HG03060 (cell line): ENCODE measurements around the gene SCARB1.

Experiments
- ATAC-seq: cut with Tn5 transposase; IDR thresholded peaks from one replicate; pipeline ENCODE4 v1.9.1; 2021; ENCODE audit warnings: low read depth, moderate number of reproducible peaks; ENCODE audit not compliant: unreplicated experiment

Gene SCARB1

DNA sequence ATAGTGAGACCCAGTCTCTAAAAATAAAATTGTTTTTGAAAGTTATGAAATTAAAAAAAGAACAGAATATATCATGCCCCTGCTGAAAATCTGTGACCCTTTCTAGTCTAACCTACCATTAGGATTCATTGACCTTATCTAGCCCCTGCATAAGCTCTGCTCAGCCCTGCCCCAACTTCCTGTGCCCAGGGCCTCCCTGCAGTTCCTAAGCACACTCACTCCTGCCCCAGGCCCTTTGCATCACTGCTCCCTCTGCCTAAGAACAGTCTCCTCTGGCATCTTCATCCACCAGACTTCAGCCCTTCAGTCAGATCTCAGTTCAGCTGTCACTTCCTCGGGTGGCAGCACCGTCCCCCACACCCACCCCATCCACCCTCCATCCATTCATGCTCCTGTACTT lies 55.4 kb downstream of the SCARB1 start:
- ATAC-seq: no peak

DNA sequence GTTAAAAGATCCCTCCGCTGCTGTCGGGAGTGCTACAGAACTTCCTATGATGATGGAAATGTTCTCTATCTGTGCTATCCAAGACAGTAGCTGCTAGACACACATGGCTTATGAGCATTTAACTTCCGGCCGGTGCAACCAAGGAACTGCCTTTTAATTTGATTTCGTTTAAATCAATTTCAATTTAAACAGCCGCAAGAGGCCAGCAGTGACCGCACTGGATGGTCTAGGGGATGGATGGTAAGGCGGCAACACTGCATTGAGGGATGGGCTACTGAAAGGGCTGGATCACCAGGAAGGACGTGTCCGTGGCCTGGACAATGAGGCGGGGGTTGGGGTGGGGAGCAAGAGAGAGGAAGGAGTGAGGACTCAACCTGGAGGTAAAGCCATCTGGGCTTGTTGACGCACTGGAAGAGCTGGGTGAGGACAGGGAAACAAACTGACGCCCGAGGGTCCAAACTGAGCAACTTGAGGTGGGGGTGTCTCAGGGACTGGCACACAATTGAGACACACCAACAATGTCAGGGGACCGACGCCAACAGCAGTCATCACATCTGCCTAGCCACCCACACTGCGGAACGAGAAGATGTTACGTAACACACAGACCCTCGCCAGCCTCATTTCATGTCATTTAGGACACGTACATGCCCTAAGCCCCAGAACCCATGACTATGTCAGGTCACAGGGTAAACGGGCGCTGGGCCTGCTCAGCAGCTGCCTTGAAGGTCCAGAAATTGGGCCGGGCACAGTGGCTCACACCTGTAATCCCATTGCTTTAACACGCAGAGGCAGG lies 57.6 kb downstream of the SCARB1 start:
- ATAC-seq: no peak

- ATAC-seq: no peak
Observed at GRCh38 chr12:124805050-124805449, 58.6 kb downstream of the SCARB1 start.

DNA sequence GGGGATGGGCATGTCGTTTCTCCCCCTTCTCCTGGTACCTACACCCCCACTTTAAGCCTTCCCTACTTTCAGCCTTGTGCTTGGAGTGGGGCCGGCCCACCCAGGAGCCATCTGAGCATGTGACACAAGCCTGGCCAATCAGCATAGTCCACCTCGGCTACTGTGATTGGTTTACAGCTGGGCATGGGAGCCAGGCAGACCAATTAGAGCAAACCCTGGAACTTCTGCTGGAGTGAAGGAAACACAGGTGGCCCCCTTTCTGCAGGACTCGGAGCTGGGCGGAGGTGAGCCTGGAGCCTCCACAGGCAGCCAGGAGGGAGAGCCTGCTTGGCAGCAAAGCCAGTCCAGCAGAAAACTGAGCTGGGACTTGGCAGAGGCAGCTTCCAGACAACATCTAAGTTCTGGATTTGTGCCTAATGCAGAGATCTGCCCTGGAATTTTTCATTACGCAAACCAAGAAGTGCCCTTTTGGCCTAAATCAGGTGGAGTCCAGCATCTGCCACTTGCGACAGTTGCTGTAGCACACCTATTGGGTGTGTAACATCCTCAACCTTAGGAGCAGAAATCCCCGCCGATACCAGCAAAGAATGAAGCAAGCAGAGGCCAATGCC lies 59.5 kb downstream of the SCARB1 start:
- no peak for ATAC-seq

- no peak for ATAC-seq
Observed at GRCh38 chr12:124802361-124802760, 61.3 kb downstream of the SCARB1 start.

- ATAC-seq: no peak
Observed at GRCh38 chr12:124800506-124800905, 63.2 kb downstream of the SCARB1 start.

DNA sequence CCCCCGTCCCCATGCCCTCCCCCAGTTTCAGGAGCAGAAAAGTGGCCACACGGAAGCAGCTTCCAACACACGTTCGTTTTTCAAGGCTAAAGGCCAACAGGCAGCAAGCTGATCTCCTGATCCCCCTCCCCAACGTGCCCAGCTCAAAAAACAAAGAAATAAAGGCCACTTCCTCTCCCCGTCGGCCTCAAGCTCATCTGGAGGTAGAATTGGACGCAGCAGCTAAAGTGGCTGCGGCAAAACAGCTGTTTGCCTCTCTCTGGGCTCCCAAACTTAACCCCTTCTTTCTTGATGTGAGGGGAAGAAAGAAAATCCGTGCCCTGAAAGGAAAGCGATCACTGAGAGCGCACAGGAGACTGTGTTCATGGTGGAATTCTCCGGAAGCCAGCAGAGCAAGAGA lies 66.3 kb downstream of the SCARB1 start:
- ATAC-seq: no peak

GRCh38 chr12:124796303-124796960 lies 67.2 kb downstream of the SCARB1 start:
- no peak for ATAC-seq

DNA sequence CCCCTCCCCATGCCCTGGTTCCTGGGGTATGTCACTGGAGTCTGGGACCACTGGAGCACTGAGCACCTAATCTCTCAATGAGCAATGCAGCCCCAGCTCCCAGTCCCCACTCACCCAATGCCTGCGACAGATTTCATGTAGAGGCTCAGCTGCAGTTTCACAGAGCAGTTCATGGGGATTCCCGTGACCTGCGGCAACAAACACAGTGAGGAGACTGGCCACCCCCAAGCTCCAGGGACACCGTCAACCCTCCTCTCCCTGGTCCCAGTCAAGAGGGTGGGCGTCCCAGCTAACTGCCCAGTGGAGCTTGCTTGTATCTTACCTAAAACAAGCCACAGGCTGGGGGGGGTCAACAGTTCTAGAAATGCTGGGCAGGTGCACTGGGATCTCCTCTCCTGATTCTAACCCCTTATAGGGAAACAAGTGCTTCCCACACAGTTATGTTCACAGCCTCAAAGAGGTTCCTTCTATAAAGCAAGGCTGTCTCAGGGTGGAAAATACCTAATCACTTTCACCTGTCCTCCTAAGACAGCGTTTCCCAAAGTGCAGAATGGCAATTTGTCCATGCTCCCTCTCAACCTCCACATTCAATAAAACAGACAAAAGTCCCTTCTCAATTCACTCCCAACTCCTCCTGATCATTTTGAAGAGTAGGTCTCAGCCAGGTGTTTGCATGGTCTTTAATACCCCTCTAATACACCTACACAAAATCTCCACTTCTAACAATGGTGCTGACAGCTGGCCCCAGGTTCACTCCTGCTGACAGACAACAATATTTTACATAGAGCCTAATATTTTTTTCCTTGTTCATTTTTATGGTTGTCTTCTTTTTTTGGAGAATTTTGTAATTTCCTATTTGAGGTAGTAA lies 68.3 kb downstream of the SCARB1 start:
- ATAC-seq: no peak

- ATAC-seq: no peak
Observed at GRCh38 chr12:124792961-124793441, 70.7 kb downstream of the SCARB1 start.

DNA sequence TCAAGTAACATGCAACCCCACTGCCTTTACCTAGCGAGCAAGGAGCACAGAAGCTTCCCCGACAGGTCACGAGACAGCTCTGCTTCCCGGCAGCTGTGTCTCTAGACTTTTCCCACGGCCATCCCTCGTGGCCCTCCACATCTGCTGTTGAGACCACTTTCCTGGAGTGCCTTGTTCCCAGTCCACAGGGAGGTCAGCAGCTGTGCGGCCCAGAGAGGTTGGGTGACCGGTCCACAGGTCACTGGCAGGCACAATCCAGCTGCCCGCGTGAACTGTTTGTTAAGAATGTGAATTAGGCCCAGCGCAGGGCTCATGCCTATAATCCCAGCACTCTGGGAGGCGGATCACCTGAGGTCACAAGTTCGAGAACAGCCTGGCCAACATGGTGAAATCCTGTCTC lies 71.5 kb downstream of the SCARB1 start:
- no peak for ATAC-seq

GRCh38 chr12:124790650-124791400 lies 72.8 kb downstream of the SCARB1 start:
- ATAC-seq: no peak

DNA sequence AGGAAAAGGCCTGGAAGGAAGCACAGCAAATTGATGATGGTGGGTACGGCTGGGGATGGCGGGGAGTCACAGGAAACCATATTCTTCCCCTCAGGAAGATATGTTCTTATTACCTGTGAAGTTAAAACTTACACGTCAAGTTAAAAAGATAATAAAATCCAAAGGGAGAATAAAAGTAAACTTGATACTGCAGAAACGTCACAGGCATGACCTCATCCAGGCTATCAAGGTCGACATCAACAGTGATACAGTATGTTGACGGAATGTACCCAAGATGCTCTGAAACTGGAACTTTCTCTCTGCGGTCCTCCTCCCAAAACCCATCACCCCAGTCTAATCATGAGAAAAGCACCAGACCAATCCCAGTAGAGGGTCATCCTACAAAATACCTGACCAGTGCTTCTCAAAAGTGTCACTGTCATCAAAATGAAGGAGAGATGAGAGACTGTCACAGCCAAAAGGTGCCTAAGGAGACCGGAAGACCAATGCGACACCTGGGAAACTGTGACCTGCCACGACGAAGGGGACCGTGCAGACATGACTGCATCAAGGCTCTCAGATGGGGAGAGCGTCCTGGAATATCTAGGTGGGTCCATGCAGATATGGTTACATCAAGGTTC lies 74.6 kb downstream of the SCARB1 start:
- no peak for ATAC-seq

DNA sequence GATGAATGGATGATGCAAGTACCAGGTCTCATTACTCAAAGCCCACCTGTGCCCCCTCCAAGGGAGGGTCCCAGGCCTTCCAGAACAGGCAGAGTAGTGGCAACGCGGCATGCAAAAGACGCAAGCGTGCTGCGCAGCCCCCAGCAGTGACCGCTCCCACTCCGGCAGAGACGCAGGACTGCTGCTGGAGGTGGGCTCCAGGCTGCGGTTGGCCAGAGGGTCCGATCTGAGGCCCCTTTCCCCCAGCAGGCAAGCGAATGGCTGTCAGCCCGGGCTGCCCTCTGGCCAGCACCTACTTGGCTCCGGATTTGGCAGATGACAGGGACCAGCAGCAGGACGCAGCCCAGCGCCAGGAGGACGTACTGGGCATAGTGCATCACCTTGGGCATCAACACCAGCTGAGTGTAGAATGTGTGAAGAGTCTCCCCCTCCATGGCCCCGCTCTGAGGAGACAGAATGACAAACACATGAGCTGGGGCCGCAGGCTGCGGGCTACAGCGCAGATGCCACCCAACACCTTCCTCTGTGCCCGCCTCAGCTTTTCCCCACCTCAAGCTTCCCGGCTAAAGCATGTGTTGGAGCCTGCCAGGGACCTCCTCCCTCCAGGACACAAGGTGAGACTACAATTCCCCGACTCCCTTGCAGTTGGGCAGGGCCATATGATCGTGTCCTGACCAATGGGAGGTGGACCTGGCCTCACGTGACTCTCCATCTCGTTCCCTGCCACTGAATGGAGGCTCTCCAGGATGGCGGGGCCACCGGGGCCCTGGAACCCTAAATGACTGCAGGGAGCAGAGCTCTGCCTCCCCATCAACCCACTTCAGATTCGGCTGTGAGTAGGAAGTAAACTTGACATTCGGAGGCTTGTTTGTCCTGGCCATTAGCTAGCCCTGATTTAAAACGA lies 77.4 kb downstream of the SCARB1 start:
- no peak for ATAC-seq

DNA sequence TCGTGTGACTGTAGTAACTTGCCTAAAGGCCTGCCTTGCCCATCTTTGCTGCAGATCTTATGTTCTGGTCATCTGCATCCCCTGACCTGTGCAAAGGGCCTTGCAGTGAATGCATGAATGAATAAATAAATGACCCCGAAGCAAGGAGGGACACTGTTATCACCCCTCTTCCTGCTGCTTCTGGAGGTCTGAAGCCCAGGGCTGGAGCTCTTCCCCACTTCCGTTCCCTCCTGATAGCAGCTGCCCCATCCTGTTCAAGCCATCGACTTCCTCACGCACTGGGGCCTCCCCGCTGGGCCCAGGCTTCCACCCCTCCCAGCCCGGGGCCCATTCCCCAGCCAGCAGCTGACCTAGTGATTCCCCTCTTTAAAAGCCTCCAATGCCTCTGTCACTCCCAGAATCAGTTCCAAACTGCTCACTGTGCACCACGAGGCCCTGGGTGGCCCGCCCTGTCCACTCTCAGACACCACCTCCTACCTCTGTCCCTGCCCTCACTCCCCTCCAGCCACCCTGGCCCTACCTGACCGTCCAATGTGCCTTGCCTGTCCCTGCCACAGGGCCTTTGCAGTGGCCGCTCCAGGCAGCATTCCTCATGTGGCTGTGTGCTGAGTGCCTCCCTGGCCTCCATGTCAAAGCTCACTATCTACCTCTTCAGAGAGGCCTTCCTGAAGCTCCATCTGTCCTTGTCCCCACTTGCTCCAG lies 78.6 kb downstream of the SCARB1 start:
- no peak for ATAC-seq

GRCh38 chr12:124783087-124783486 lies 80.6 kb downstream of the SCARB1 start:
- no peak for ATAC-seq

DNA sequence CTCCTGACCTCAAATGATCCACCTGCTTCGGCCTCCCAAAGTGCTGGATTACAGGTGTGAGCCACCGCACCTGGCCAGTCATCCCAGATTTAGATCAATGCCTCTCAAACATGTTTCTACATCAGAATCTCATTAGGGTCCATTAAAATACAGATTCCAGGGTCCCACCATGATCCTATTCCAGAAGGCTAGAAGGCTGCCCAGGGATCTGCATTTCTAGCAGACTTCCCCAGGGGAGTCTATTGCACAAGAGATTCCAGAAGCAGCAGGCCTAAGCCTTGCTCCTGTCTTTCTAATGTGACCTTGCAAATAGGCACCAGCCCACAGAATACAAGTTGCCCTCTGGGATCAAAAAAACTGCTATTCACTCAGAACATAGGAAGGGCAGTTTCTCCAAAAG lies 81.5 kb downstream of the SCARB1 start:
- no peak for ATAC-seq
